Liver (tissue), 3 donors: Measurements from ENCODE around the gene CYP17A1.

Experiments
- ATF3 ChIP-seq: IDR thresholded peaks from 2 replicates; pipeline ENCODE4 v1.6.1; 2016; ENCODE audit warnings: antibody characterized with exemption
- HNF4A ChIP-seq, 2 donors: conservative IDR thresholded peaks; 2 replicates each; pipeline ENCODE4 v1.6.1; 2016; ENCODE audit warnings: antibody characterized with exemption in 2 of 2, mild to moderate bottlenecking in 2 of 2
- HNF4G ChIP-seq: IDR thresholded peaks from 2 replicates; pipeline ENCODE4 v1.6.1; 2016; ENCODE audit warnings: antibody characterized with exemption
- JUND ChIP-seq, 2 donors: IDR thresholded peaks; 2 replicates each; pipeline ENCODE4 v1.6.1; 2016; ENCODE audit warnings: antibody characterized with exemption in 2 of 2
- RAD21 ChIP-seq, 2 donors: IDR thresholded peaks; 2 replicates each; pipeline ENCODE4 v1.6.1; 2016; ENCODE audit warnings: antibody characterized with exemption in 2 of 2, mild to moderate bottlenecking in 2 of 2
- RXRA ChIP-seq, 2 donors: IDR thresholded peaks; 2 replicates each; pipeline ENCODE4 v1.6.1; 2017 to 2018; ENCODE audit warnings: antibody characterized with exemption in 2 of 2, mild to moderate bottlenecking in 1 of 2
- TAF1 ChIP-seq: conservative IDR thresholded peaks from 2 replicates; pipeline ENCODE4 v1.6.1; 2016; ENCODE audit warnings: antibody characterized with exemption, mild to moderate bottlenecking
- YY1 ChIP-seq: IDR thresholded peaks from 2 replicates; pipeline ENCODE4 v1.6.1; 2016; ENCODE audit warnings: antibody characterized with exemption, mild to moderate bottlenecking
- TF ChIP-seq, protein P1 (sequence below): fragments of 150-350 bp; IDR thresholded peaks from 2 replicates; pipeline ENCODE4 v1.5.1; 2017; ENCODE audit warnings: improper control_type of control experiment, low read depth, low read length; ENCODE audit not compliant: missing input control
- TF ChIP-seq, protein P2 (sequence below): IDR thresholded peaks from 2 replicates; pipeline ENCODE4 v1.6.1; 2016; ENCODE audit warnings: antibody characterized with exemption
- TF ChIP-seq, protein P3 (sequence below): IDR thresholded peaks from 2 replicates; pipeline ENCODE4 v1.6.1; 2016; ENCODE audit warnings: antibody characterized with exemption, mild to moderate bottlenecking
- TF ChIP-seq, protein P4 (sequence below): IDR thresholded peaks from 2 replicates; pipeline ENCODE4 v1.6.1; 2016; ENCODE audit warnings: antibody characterized with exemption
- donor health status: healthy.
- donor health status: healthy.

DNA sequence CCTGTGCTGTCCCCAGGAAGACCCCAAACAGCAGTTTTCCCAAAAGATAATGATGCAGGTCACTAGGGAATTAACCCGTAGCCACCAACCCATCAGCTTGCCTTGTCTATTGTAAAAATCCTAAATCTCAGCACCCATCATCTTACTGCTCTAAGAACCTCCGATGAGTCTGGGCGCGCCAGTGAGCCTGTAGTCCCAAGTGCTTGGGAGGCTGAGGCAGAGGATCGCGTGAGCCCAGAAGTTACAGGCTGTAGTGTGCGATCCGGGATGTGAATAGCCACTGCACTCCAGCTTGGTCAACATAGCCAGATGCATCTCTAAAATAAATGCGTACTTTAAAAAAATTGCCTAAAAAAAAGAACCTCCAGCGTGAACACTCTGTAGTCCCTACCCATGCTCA lies 33.0 kb upstream of the CYP17A1 start:
- TF ChIP-seq, protein P1, sequence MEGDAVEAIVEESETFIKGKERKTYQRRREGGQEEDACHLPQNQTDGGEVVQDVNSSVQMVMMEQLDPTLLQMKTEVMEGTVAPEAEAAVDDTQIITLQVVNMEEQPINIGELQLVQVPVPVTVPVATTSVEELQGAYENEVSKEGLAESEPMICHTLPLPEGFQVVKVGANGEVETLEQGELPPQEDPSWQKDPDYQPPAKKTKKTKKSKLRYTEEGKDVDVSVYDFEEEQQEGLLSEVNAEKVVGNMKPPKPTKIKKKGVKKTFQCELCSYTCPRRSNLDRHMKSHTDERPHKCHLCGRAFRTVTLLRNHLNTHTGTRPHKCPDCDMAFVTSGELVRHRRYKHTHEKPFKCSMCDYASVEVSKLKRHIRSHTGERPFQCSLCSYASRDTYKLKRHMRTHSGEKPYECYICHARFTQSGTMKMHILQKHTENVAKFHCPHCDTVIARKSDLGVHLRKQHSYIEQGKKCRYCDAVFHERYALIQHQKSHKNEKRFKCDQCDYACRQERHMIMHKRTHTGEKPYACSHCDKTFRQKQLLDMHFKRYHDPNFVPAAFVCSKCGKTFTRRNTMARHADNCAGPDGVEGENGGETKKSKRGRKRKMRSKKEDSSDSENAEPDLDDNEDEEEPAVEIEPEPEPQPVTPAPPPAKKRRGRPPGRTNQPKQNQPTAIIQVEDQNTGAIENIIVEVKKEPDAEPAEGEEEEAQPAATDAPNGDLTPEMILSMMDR, result no peak
- TF ChIP-seq HNF4G (no peak), TAF1 (no peak), ATF3 (no peak), YY1 (no peak), RAD21 (IDR thresholded peaks at IDR 0.05) (no peak), JUND (IDR thresholded peaks at IDR 0.05) (no peak), RXRA (IDR thresholded peaks at IDR 0.05) (no peak), HNF4A (conservative IDR thresholded peaks at IDR 0.05) (no peak)
- TF ChIP-seq, protein P2, sequence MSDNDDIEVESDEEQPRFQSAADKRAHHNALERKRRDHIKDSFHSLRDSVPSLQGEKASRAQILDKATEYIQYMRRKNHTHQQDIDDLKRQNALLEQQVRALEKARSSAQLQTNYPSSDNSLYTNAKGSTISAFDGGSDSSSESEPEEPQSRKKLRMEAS, result no peak
- TF ChIP-seq, protein P3, sequence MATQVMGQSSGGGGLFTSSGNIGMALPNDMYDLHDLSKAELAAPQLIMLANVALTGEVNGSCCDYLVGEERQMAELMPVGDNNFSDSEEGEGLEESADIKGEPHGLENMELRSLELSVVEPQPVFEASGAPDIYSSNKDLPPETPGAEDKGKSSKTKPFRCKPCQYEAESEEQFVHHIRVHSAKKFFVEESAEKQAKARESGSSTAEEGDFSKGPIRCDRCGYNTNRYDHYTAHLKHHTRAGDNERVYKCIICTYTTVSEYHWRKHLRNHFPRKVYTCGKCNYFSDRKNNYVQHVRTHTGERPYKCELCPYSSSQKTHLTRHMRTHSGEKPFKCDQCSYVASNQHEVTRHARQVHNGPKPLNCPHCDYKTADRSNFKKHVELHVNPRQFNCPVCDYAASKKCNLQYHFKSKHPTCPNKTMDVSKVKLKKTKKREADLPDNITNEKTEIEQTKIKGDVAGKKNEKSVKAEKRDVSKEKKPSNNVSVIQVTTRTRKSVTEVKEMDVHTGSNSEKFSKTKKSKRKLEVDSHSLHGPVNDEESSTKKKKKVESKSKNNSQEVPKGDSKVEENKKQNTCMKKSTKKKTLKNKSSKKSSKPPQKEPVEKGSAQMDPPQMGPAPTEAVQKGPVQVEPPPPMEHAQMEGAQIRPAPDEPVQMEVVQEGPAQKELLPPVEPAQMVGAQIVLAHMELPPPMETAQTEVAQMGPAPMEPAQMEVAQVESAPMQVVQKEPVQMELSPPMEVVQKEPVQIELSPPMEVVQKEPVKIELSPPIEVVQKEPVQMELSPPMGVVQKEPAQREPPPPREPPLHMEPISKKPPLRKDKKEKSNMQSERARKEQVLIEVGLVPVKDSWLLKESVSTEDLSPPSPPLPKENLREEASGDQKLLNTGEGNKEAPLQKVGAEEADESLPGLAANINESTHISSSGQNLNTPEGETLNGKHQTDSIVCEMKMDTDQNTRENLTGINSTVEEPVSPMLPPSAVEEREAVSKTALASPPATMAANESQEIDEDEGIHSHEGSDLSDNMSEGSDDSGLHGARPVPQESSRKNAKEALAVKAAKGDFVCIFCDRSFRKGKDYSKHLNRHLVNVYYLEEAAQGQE, result no peak
- TF ChIP-seq, protein P4, sequence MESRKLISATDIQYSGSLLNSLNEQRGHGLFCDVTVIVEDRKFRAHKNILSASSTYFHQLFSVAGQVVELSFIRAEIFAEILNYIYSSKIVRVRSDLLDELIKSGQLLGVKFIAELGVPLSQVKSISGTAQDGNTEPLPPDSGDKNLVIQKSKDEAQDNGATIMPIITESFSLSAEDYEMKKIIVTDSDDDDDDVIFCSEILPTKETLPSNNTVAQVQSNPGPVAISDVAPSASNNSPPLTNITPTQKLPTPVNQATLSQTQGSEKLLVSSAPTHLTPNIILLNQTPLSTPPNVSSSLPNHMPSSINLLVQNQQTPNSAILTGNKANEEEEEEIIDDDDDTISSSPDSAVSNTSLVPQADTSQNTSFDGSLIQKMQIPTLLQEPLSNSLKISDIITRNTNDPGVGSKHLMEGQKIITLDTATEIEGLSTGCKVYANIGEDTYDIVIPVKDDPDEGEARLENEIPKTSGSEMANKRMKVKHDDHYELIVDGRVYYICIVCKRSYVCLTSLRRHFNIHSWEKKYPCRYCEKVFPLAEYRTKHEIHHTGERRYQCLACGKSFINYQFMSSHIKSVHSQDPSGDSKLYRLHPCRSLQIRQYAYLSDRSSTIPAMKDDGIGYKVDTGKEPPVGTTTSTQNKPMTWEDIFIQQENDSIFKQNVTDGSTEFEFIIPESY, result no peak
